HepG2 (cell line): Measurements from ENCODE around the gene CHCHD3. TPM values are rescaled to one million over a fixed set of nuclear protein-coding genes. Genes with fewer than 3 reads are reported as not detected.

Experiments used
- ATAC-seq: fragments of 200-7000 bp; cut with Tn5 transposase; 3 replicates; pipeline ENCODE4 v1.9.1; 2020; ENCODE audit warnings: mild to moderate bottlenecking, moderate library complexity
- BruUV-seq: library from RNA; stranded (reverse); fragments of 400-500 nt; replicated peaks from 2 replicates; lab custom pipeline; 2021; lab: Mats Ljungman, UMichigan
- CTCF ChIA-PET: fragments of 300-600 bp; formaldehyde crosslinking; extraction: SDS; loops from one replicate; lab custom pipeline; 2021; ENCODE audit warnings: low total read pairs, inconsistent platforms, low intra/inter-chr PET ratio; lab: Yijun Ruan, JAX
- POLR2A ChIA-PET: fragments of 350-600 bp; sonication (Branson Sonifier 250); formaldehyde crosslinking; loops from one replicate; lab custom pipeline; 2020; ENCODE audit warnings: antibody characterized with exemption, inconsistent platforms; lab: Yijun Ruan, JAX
- DNase-seq: peaks from one replicate; pipeline ENCODE4 v3.0.0-alpha.2; 2015; ENCODE audit warnings: low spot score
- FAIRE-seq: peaks from 3 replicates; lab custom pipeline; 2011; peaks lifted over from hg19 to GRCh38; lab: Jason Lieb, UNC
- H2AFZ ChIP-seq: one replicate; pipeline ENCODE4 v1.6.1; 2011; ENCODE audit warnings: low read length, inconsistent platforms
- H3K27ac ChIP-seq: fragments of 300-600 bp; 3 replicates; pipeline ENCODE4 v1.8.0; 2011; ENCODE audit warnings: mixed run types, mild to moderate bottlenecking, mixed read lengths, low read length, inconsistent platforms; ENCODE audit not compliant: insufficient read depth; ENCODE audit errors: extremely low read length
- H3K27me3 ChIP-seq, 2 experiments: fragments of 200-600 bp in 1 of 2; 2 replicates in 1 of 2; 3 replicates in 1 of 2; pipeline versions ENCODE4 v1.6.0 to v1.8.0; 2011; ENCODE audit warnings: low read length in 2 of 2, mild to moderate bottlenecking in 2 of 2, moderate library complexity in 2 of 2, inconsistent platforms in 1 of 2; ENCODE audit not compliant: insufficient read depth in 2 of 2, control insufficient read depth in 1 of 2
- H3K36me3 ChIP-seq, 2 experiments: fragments of 200-600 bp in 1 of 2; replicated peaks in 1 of 2; 2 replicates in 1 of 2; 3 replicates in 1 of 2; pipeline versions ENCODE4 v1.5.1 to v1.8.0; 2011; ENCODE audit warnings: low read length in 2 of 2, inconsistent platforms in 1 of 2; ENCODE audit not compliant: insufficient read depth in 2 of 2, control insufficient read depth in 1 of 2
- H3K4me1 ChIP-seq: 2 replicates; pipeline ENCODE4 v1.5.1; 2012; ENCODE audit warnings: low read length, inconsistent platforms; ENCODE audit not compliant: insufficient read depth
- H3K4me2 ChIP-seq: 2 replicates; pipeline ENCODE4 v1.6.0; 2011; ENCODE audit warnings: low read depth, low read length, inconsistent platforms
- H3K4me3 ChIP-seq, 3 experiments: fragments of 200-600 bp in 1 of 3; sonication (generic), shearing (Covaris generic) in 1 of 3; replicated peaks in 1 of 3; 2 replicates each; pipeline ENCODE4 v1.5.1; 2011 to 2016; ENCODE audit warnings: low read length in 3 of 3, inconsistent platforms in 2 of 3, low read depth in 2 of 3, mild to moderate bottlenecking in 2 of 3, control low read depth in 1 of 3, mixed read lengths in 1 of 3; ENCODE audit not compliant: insufficient read depth in 1 of 3
- H3K79me2 ChIP-seq: one replicate; pipeline ENCODE4 v1.6.1; 2011; ENCODE audit warnings: low read length, inconsistent platforms; ENCODE audit not compliant: insufficient read depth
- H3K9ac ChIP-seq: 2 replicates; pipeline ENCODE4 v1.6.0; 2011; ENCODE audit warnings: mild to moderate bottlenecking, low read depth, low read length, inconsistent platforms; ENCODE audit not compliant: insufficient read depth
- H3K9me3 ChIP-seq: 2 replicates; pipeline ENCODE4 v1.5.1; 2012; ENCODE audit warnings: mild to moderate bottlenecking, low read length
- H4K20me1 ChIP-seq: 2 replicates; pipeline ENCODE4 v1.6.0; 2011; ENCODE audit warnings: inconsistent platforms, mild to moderate bottlenecking, low read length, moderate library complexity; ENCODE audit not compliant: insufficient read depth
- ELK4 ChIP-seq: sonication (generic); formaldehyde crosslinking; IDR thresholded peaks from 2 replicates; pipeline ENCODE4 v1.9.0; 2021; ENCODE audit warnings: missing genetic modification reagents, borderline replicate concordance
- GATAD2A ChIP-seq: IDR thresholded peaks from 2 replicates; pipeline ENCODE4 v1.6.1; 2016
- GTF3A ChIP-seq: sonication (generic); formaldehyde crosslinking; conservative IDR thresholded peaks from 2 replicates; pipeline ENCODE4 v1.4.0; 2020; ENCODE audit warnings: mild to moderate bottlenecking, missing genetic modification reagents
- KDM5A ChIP-seq: fragments of 200-600 bp; sonication (generic); IDR thresholded peaks from 2 replicates; pipeline ENCODE4 v1.7.0; 2018; ENCODE audit warnings: antibody characterized with exemption, mild to moderate bottlenecking, low read length, borderline replicate concordance
- MAFK ChIP-seq, 2 experiments: IDR thresholded peaks in 1 of 2; conservative IDR thresholded peaks in 1 of 2; 2 replicates each; pipeline ENCODE4 v1.6.1; 2011; ENCODE audit warnings: improper control_type of control experiment in 2 of 2, low read length in 2 of 2
- POLR2G ChIP-seq: fragments of 200-400 bp; formaldehyde crosslinking; IDR thresholded peaks from 2 replicates; pipeline ENCODE4 v1.6.1; 2018; ENCODE audit warnings: mild to moderate bottlenecking, low read depth, low read length, moderate library complexity
- RFXANK ChIP-seq: IDR thresholded peaks from 2 replicates; pipeline ENCODE4 v1.6.1; 2016
- ZNF616 ChIP-seq: sonication (generic); formaldehyde crosslinking; IDR thresholded peaks from 2 replicates; pipeline ENCODE4 v1.5.0; 2020; ENCODE audit warnings: low read depth, mild to moderate bottlenecking, missing genetic modification reagents
- ZNF768 ChIP-seq: sonication (generic); formaldehyde crosslinking; IDR thresholded peaks from 2 replicates; pipeline ENCODE4 v1.4.0; 2020; ENCODE audit warnings: missing genetic modification reagents
- WGBS: methylation state at CpG from one replicate; pipeline ENCODE4 v1.1.6; 2017; ENCODE audit warnings: low lambda C conversion rate; 5-methylcytosine and 5-hydroxymethylcytosine counted together
- in situ Hi-C: cut with HindIII; loops from 2 replicates; pipeline ENCODE4 v1.10.0; 2017; ENCODE audit warnings: low pct_unique_long_range_greater_than_20kb; ENCODE audit not compliant: extremely low pct_ligation_motif_present
- intact Hi-C: fragments of 100-400 bp; cut with micrococcal nuclease; formaldehyde crosslinking; loops from one replicate; pipeline ENCODE4 v1.10.0; 2022; ENCODE audit not compliant: unreplicated experiment
- polyA plus RNA-seq, 8 experiments: library from polyadenylated mRNA; depleted of rRNA in 3 of 8; stranded (reverse) in 7 of 8; unstranded in 1 of 8; fragments of >200 nt; fragmentation: Illumina TruSeq in 4 of 8; extraction: Trizol in 4 of 8; gene quantifications; 2 replicates each; pipeline versions ENCODE4 v1.2.1 to v1.2.3, GENCODE V29; 2011 to 2016; ENCODE audit warnings: low read depth in 4 of 8, missing spikeins in 1 of 8, mixed read lengths in 1 of 8; ENCODE audit not compliant: insufficient read depth in 1 of 8
- total RNA-seq, 5 experiments: library from RNA; depleted of rRNA; stranded (reverse); fragments of >200 nt; fragmentation: Illumina TruSeq; extraction: Trizol; gene quantifications; 2 replicates each; pipeline ENCODE4 v1.2.3, GENCODE V29; 2016; ENCODE audit warnings: low read depth in 1 of 5

CHCHD3 gene
- total and polyA plus RNA-seq, 2 of the 13 experiments (the other 11 are each of a cell fraction or from before 2014, with no cell fraction given): 32.7 to 86.8 TPM

GRCh38 chr7:132966754-132967469 is 115.0 kb downstream of the CHCHD3 start:
- no peaks in the 10 kb centered on the region for H3K27me3 ChIP-seq
- no peak for FAIRE-seq
- no peak for DNase-seq
- no peaks in the 10 kb centered on the region for H3K4me1 ChIP-seq
- H3K9ac ChIP-seq: no peak overlapping the region
- H3K79me2 ChIP-seq: no peaks in the 10 kb centered on the region
- POLR2A ChIA-PET: no interaction called here
- H3K36me3 ChIP-seq: peaks cover 1 to 4% of the 10 kb centered on the region in 2 experiments; a peak in 1 of 5 replicates
- no TSS peak for BruUV-seq
- TF ChIP-seq MAFK (conservative IDR thresholded peaks at IDR 0.05 in 1 of 2, IDR thresholded peaks at IDR 0.05 in 1 of 2; ENCODE audit: low read length in 2 of 2): peak in 1 of 2 experiments; percentile 46; a peak in 1 of 4 replicates
- TF ChIP-seq GTF3A (CRISPR knock-in tag): no peak
- H3K9me3 ChIP-seq: no peaks in the 10 kb centered on the region
- CTCF ChIA-PET: no interaction called here
- 100% methylated on average over 5 of the region's 5 CpGs for WGBS
- in situ Hi-C loops (no loop called here), intact Hi-C loops (no loop called here)
- H3K4me2 ChIP-seq: no peak overlapping the region
- H3K4me3 ChIP-seq: no peak overlapping the region
- no peak overlapping the region for H2AFZ ChIP-seq
- no peak overlapping the region for H3K27ac ChIP-seq
- H4K20me1 ChIP-seq: no peaks in the 10 kb centered on the region
- no peak for ATAC-seq

DNA sequence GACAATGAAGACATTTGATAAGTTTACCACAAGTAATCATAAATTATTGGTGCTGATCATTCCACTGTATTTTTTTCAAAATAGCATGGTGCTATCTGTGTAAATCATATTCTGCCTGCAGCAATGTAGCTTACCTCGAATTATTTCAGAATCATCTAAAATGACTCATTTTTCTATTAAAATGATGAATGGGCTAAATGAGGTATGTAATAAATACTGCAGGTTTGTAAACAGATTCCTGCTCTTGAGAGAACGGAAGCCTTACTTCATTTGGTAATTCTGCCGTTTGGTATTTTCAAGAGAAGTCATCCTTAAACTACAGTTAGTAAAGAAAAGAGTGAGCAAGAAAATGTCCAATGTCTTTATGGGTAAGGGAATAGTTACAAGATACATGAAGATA is 115.9 kb downstream of the CHCHD3 start:
- CTCF ChIA-PET: no interaction called here
- no peak overlapping the region for H3K4me2 ChIP-seq

More for the DNA sequence above, 115.9 kb downstream of the CHCHD3 start:
- no peak overlapping the region for H2AFZ ChIP-seq
- WGBS: 97% methylated on average over 3 of the region's 3 CpGs
- POLR2A ChIA-PET: no interaction called here
- no peak for DNase-seq
- intact Hi-C loops: no loop called here
- TF ChIP-seq KDM5A (no peak), ZNF616 (no peak), ZNF768 (CRISPR knock-in tag) (no peak), POLR2G (no peak), GATAD2A (CRISPR knock-in tag) (no peak), RFXANK (CRISPR knock-in tag) (no peak), ELK4 (CRISPR knock-in tag) (no peak)
- in situ Hi-C loops: no loop called here
- FAIRE-seq: no peak
- no peak for ATAC-seq
- no peaks in the 10 kb centered on the region for H3K9me3 ChIP-seq
- no peaks in the 10 kb centered on the region for H3K4me1 ChIP-seq
- H3K27ac ChIP-seq: no peak overlapping the region
- no peaks in the 10 kb centered on the region for H3K27me3 ChIP-seq
- no peaks in the 10 kb centered on the region for H4K20me1 ChIP-seq
- BruUV-seq: no TSS peak
- no peak overlapping the region for H3K4me3 ChIP-seq
- H3K9ac ChIP-seq: no peak overlapping the region
- no peaks in the 10 kb centered on the region for H3K79me2 ChIP-seq
- peaks cover 0 to 1% of the 10 kb centered on the region in 2 experiments; a peak in 1 of 5 replicates for H3K36me3 ChIP-seq
